Activated T-cell treated with anti-CD3 and anti-CD28 coated beads, Interleukin-2, amount 50 U/mL, for 4 hours (primary cell): Measurements from ENCODE around the gene NEK10. TPM values are rescaled to one million over a fixed set of nuclear protein-coding genes. Genes with fewer than 3 reads are reported as not detected.

ENCODE experiments used
- total RNA-seq, 3 donors: library from RNA; stranded (reverse); gene quantifications; one replicate each; pipeline ENCODE4 v1.2.1, GENCODE V29; 2021

NEK10 gene
- total RNA-seq, 3 donors from 2014 or later = 0.21 to 0.49 (median 0.28) TPM

Other genes starting within 250 kb of the NEK10 start
- 10 to 100 TPM; 31.0 to 35.4 (median 31.9) TPM for gene SLC4A7, start 115.0 kb upstream of the NEK10 start, total RNA-seq